Spleen (tissue), 11 donors: ENCODE results near the gene THSD4. TPM values are rescaled to one million over a fixed set of nuclear protein-coding genes. Genes with fewer than 3 reads are reported as not detected.

ENCODE experiments used
- DNase-seq: peaks from one replicate; pipeline ENCODE4 v3.0.0-alpha.2; 2020
- H3K27ac ChIP-seq, 8 donors: fragments of 200-600 bp; sonication (generic) in 7 of 8; 1 replicate in 4 of 8; 2 replicates in 4 of 8; pipeline versions ENCODE4 v1.5.0 to v1.8.0; 2016 to 2021; ENCODE audit warnings: inconsistent platforms in 4 of 8, mild to moderate bottlenecking in 4 of 8, moderate library complexity in 1 of 8
- H3K27me3 ChIP-seq, 7 donors: fragments of 200-600 bp; sonication (generic) in 6 of 7; replicated peaks in 1 of 7; 1 replicate in 4 of 7; 2 replicates in 3 of 7; pipeline versions ENCODE4 v1.5.0 to v1.8.0; 2016 to 2021; ENCODE audit warnings: inconsistent platforms in 3 of 7, mild to moderate bottlenecking in 1 of 7
- H3K36me3 ChIP-seq, 6 donors: fragments of 200-600 bp; sonication (generic) in 5 of 6; 1 replicate in 4 of 6; 2 replicates in 2 of 6; pipeline versions ENCODE4 v1.5.0 to v1.8.0; 2016 to 2021; ENCODE audit warnings: inconsistent platforms in 2 of 6
- H3K4me1 ChIP-seq, 6 donors: fragments of 200-600 bp; sonication (generic) in 5 of 6; 1 replicate in 3 of 6; 2 replicates in 3 of 6; pipeline versions ENCODE4 v1.5.0 to v1.8.0; 2016 to 2021; ENCODE audit warnings: inconsistent platforms in 3 of 6
- H3K4me3 ChIP-seq, 8 donors: fragments of 200-600 bp; sonication (generic) in 7 of 8; 1 replicate in 4 of 8; 2 replicates in 4 of 8; pipeline versions ENCODE4 v1.5.0 to v1.8.0; 2016 to 2021; ENCODE audit warnings: inconsistent platforms in 4 of 8, mild to moderate bottlenecking in 4 of 8, moderate library complexity in 2 of 8
- H3K9me3 ChIP-seq, 8 donors: fragments of 200-600 bp; sonication (generic) in 7 of 8; 1 replicate in 4 of 8; 2 replicates in 4 of 8; pipeline versions ENCODE4 v1.5.0 to v1.8.0; 2016 to 2021; ENCODE audit warnings: inconsistent platforms in 4 of 8
- POLR2A ChIP-seq, 3 donors: fragments of 450-650 bp; IDR thresholded peaks; one replicate each; pipeline ENCODE4 v1.5.1; 2017; ENCODE audit warnings: antibody characterized with exemption in 3 of 3, mild to moderate bottlenecking in 1 of 3
- POLR2AphosphoS5 ChIP-seq, 3 donors: sonication (generic); formaldehyde crosslinking; IDR thresholded peaks; one replicate each; pipeline ENCODE4 v1.5.1; 2017; ENCODE audit warnings: antibody characterized with exemption in 3 of 3
- WGBS, 5 donors: extraction: QIAGEN DNeasy Blood & Tissue Kit in 3 of 5; methylation state at CpG; one replicate each; pipeline versions ENCODE4 v1.1.5 to v1.1.7; 2013 to 2018; 5-methylcytosine and 5-hydroxymethylcytosine counted together
- intact Hi-C: fragments of 100-400 bp; cut with DNase I; formaldehyde crosslinking; loops from one replicate; pipeline ENCODE4 v1.15.0; 2023; ENCODE audit warnings: low total_unique reads
- polyA plus RNA-seq, 3 donors: library from polyadenylated mRNA; stranded (reverse); fragments of 200-250 nt; gene quantifications; one replicate each; pipeline ENCODE4 v1.2.1, GENCODE V29; 2013
- total RNA-seq, 7 donors: library from RNA; depleted of rRNA in 3 of 7; stranded (reverse); fragments of >200 nt in 3 of 7; fragmentation: NEBNext Ultra II Directional in 4 of 7; extraction: Animal tissue kit (Norgen Biotek cat#: 25700) in 4 of 7; gene quantifications; one replicate each; pipeline versions ENCODE4 v1.1.0 to v1.2.1, GENCODE V29; 2016 to 2021
- TF ChIP-seq, protein P1 (sequence below), 11 experiments: fragments of 200-600 bp in 7 of 11; fragments of 450-650 bp in 4 of 11; sonication (generic) in 4 of 11; IDR thresholded peaks in 8 of 11; conservative IDR thresholded peaks in 3 of 11; 1 replicate in 7 of 11; 2 replicates in 4 of 11; pipeline versions ENCODE4 v1.4.0 to v1.8.0; 2016 to 2021; ENCODE audit warnings: antibody characterized with exemption in 11 of 11, inconsistent platforms in 4 of 11, mild to moderate bottlenecking in 1 of 11
- donor health status: healthy with polysubstance abuse.
- donor health status: DM: no; HTN: no; CAD: no; lungs with moderate emphysema.
- donor health status: DM: no; HTN: no; CAD: no.
- donor health status: Bipolar disorder and iron deficiency.
- donor health status: healthy.
- donor health status: DM: no; HTN: no; CAD: no.
- donor health status: DM: yes; HTN: yes; CAD: no.

The THSD4 gene
- total and polyA plus RNA-seq, 10 donors: 0.29 to 11.3 (median 3.4) TPM

DNA sequence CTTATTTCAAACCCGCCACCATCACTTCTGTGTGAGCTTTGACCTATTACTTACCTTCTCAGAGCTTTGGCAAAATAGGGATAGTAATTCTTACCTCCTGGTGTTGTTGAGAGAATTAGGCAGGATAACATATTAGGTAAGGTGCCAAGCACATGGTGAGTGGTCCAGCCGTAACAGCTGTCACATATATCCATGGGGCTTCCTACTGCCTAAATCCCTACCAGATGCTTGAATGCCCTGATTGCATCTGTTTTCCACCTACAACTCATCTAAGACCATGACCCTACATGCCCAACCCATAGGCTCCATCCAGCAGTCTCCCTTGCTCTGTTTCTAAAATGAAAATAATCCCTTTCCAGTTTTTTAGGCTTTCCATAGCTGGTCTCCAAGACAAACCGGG lies 532.8 kb downstream of the THSD4 start:
- TF ChIP-seq POLR2AphosphoS5 (IDR thresholded peaks at IDR 0.05) (no peak), POLR2A (IDR thresholded peaks at IDR 0.05) (no peak)
- TF ChIP-seq, protein P1, sequence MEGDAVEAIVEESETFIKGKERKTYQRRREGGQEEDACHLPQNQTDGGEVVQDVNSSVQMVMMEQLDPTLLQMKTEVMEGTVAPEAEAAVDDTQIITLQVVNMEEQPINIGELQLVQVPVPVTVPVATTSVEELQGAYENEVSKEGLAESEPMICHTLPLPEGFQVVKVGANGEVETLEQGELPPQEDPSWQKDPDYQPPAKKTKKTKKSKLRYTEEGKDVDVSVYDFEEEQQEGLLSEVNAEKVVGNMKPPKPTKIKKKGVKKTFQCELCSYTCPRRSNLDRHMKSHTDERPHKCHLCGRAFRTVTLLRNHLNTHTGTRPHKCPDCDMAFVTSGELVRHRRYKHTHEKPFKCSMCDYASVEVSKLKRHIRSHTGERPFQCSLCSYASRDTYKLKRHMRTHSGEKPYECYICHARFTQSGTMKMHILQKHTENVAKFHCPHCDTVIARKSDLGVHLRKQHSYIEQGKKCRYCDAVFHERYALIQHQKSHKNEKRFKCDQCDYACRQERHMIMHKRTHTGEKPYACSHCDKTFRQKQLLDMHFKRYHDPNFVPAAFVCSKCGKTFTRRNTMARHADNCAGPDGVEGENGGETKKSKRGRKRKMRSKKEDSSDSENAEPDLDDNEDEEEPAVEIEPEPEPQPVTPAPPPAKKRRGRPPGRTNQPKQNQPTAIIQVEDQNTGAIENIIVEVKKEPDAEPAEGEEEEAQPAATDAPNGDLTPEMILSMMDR (IDR thresholded peaks at IDR 0.05 in 8 of 11, conservative IDR thresholded peaks at IDR 0.05 in 3 of 11): no peak
- Histone ChIP-seq H3K27ac (no peak overlapping the region), H3K9me3 (peaks cover 0 to 12% (median 6%) of the 10 kb centered on the region in 8 donors), H3K27me3 (no peaks in the 10 kb centered on the region), H3K4me1 (no peaks in the 10 kb centered on the region), H3K36me3 (no peaks in the 10 kb centered on the region), H3K4me3 (no peak overlapping the region)
- 78 to 92% (median 86%) methylated on average over 3 of the region's 3 CpGs for WGBS, 5 donors
- intact Hi-C loops: no loop called here
- no peak for DNase-seq

DNA sequence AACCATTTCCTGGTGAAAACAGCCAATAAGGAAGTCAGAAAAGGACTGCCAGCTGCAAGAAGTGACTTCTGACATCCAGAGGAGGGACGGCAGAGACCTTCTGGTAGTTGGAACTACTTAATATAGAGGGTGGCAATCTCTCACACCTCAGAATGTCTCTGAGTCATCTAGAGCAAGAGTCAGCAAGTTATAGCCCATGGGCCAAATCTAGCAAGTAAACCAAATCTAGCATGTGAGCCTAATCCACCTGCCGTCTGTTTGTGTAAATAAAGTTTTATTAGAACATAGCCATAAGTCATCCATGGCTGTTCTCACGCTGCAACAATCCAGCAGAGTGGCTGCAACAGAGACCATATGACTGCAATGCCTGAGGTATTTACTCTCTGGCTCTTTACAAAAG lies 534.6 kb downstream of the THSD4 start:
- Histone ChIP-seq H3K9me3 (peaks cover 0 to 9% (median 4%) of the 10 kb centered on the region in 8 donors), H3K27ac (no peak overlapping the region), H3K36me3 (no peaks in the 10 kb centered on the region), H3K4me1 (no peaks in the 10 kb centered on the region), H3K27me3 (no peaks in the 10 kb centered on the region), H3K4me3 (no peak overlapping the region)
- TF ChIP-seq POLR2AphosphoS5 (IDR thresholded peaks at IDR 0.05) (no peak), POLR2A (IDR thresholded peaks at IDR 0.05) (no peak)
- TF ChIP-seq, protein P1 (IDR thresholded peaks at IDR 0.05 in 8 of 11, conservative IDR thresholded peaks at IDR 0.05 in 3 of 11): no peak
- no peak for DNase-seq
- intact Hi-C loops: no loop called here
- WGBS, 5 donors: 72 to 85% (median 77%) methylated on average over 3 of the region's 3 CpGs

DNA sequence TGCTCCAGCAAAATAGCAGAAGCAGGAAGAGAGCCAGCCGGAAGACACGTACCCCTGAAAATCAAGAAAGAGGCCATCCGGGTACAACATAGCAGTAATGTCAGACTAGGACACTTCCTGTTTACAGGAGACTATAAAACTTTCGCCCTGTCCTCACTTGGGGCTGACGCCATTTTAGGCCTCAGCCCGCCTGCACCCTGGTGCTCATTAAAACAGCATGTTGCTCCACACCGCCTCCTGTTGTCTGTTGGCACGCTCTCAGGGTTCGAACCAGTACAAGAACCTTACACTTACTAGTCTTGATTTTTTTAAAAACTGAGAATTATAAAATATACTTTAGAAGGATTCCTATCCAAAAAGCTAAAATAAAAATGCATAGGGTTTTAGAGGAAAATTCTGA lies 535.3 kb downstream of the THSD4 start:
- Histone ChIP-seq H3K27me3 (no peaks in the 10 kb centered on the region), H3K9me3 (peaks cover 0 to 2% (median 0%) of the 10 kb centered on the region in 8 donors), H3K4me3 (no peak overlapping the region), H3K36me3 (no peaks in the 10 kb centered on the region), H3K27ac (no peak overlapping the region), H3K4me1 (no peaks in the 10 kb centered on the region)
- WGBS, 5 donors: 79 to 97% (median 90%) methylated on average over 9 of the region's 9 CpGs
- no peak for DNase-seq
- intact Hi-C loops: no loop called here
- no peak for TF ChIP-seq POLR2A (IDR thresholded peaks at IDR 0.05)
- TF ChIP-seq, protein P1 (IDR thresholded peaks at IDR 0.05 in 8 of 11, conservative IDR thresholded peaks at IDR 0.05 in 3 of 11): no peak
- TF ChIP-seq POLR2AphosphoS5 (IDR thresholded peaks at IDR 0.05): no peak

DNA sequence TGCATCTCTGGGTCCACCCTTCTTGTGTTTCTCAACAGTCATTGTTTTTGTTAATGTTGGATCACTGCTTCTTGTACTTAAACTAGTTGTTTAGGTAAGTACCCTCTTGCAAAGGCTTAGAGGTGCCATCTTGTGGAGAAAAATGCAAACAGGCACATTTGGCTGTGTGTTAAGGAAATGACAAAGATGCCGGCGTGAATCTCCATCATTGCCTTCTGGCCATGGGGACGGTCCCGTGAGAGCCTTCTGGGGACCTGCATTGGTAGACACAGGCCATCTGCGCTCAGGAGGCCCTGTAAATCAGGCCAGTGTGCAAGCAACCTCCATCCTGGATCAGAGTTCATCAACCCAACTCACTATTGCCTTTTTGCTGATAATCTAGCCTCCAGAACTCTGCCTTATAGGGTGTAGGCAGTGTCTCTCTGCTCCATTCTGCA lies 536.5 kb downstream of the THSD4 start:
- Histone ChIP-seq H3K4me1 (no peaks in the 10 kb centered on the region), H3K27ac (no peak overlapping the region), H3K36me3 (no peaks in the 10 kb centered on the region), H3K4me3 (no peak overlapping the region), H3K27me3 (no peaks in the 10 kb centered on the region), H3K9me3 (no peaks in the 10 kb centered on the region)
- intact Hi-C loops: no loop called here
- TF ChIP-seq, protein P1 (IDR thresholded peaks at IDR 0.05 in 8 of 11, conservative IDR thresholded peaks at IDR 0.05 in 3 of 11): peak in 4 of 11 experiments; percentile 16 to 42 (median 22)
- TF ChIP-seq POLR2AphosphoS5 (IDR thresholded peaks at IDR 0.05): no peak
- DNase-seq: no peak
- WGBS, 5 donors: 6 to 67% (median 53%) methylated on average over 5 of the region's 5 CpGs
